ENCODE data around the gene STOML2.

GRCh38 chr9:35075358-35075757, 27.6 kb downstream of the STOML2 start:
- TF ChIP-seq POLR2A (conservative IDR thresholded peaks at IDR 0.05), result no peak
- TF ChIP-seq HMG20B (CRISPR knock-in tag; IDR thresholded peaks at IDR 0.05), result no peak
- no peak for TF ChIP-seq MAZ (CRISPR knock-in tag; conservative IDR thresholded peaks at IDR 0.05 in 1 of 2, IDR thresholded peaks at IDR 0.05 in 1 of 2)
- no peak for TF ChIP-seq ZFP30 (CRISPR knock-in tag; IDR thresholded peaks at IDR 0.05; ENCODE audit: borderline replicate concordance)
- TF ChIP-seq SMARCA4 (IDR thresholded peaks at IDR 0.05), result no peak
- no peak for TF ChIP-seq JUN (IDR thresholded peaks at IDR 0.05; ENCODE audit: borderline replicate concordance, low read depth, low read length)
- TF ChIP-seq JUN (CRISPR knock-in tag; IDR thresholded peaks at IDR 0.05; ENCODE audit: borderline replicate concordance), result no peak
- TF ChIP-seq IRF9 (tag; IDR thresholded peaks at IDR 0.05), result no peak
